Tongue (tissue), 2 donors: Measurements from ENCODE around the gene FITM1. TPM values are rescaled to one million over a fixed set of nuclear protein-coding genes. Genes with fewer than 3 reads are reported as not detected.

Experiments
- DNase-seq: peaks from one replicate; pipeline ENCODE4 v3.0.0-alpha.2; 2015
- total RNA-seq: library from RNA; depleted of rRNA; stranded (reverse); fragments of >200 nt; gene quantifications from one replicate; pipeline ENCODE4 v1.2.3, GENCODE V29; 2014

Gene FITM1
- total RNA-seq, 1 donor from 2014 or later, result 132 TPM

GRCh38 chr14:24119691-24120090 is 10.8 kb upstream of the FITM1 start:
- no peak for DNase-seq

GRCh38 chr14:24121210-24121609 is 9.2 kb upstream of the FITM1 start:
- no peak for DNase-seq

- no peak for DNase-seq
Measured at GRCh38 chr14:24122416-24122815, 8.0 kb upstream of the FITM1 start.

DNA sequence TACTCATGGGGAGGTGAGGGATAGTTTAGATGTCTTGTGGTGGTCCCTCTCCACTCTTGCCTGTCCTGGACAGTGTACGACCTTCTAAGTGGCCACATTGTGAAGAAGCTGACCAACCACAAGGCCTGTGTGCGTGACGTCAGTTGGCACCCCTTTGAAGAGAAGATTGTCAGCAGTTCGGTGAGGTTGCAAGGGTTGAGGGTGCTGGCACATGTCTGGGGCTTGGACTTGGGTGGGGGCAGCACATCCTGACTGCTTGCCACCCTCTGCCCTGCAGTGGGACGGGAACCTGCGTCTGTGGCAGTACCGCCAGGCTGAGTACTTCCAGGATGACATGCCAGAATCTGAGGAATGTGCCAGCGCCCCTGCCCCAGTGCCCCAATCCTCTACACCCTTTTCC is 7.6 kb upstream of the FITM1 start:
- no peak for DNase-seq

DNA sequence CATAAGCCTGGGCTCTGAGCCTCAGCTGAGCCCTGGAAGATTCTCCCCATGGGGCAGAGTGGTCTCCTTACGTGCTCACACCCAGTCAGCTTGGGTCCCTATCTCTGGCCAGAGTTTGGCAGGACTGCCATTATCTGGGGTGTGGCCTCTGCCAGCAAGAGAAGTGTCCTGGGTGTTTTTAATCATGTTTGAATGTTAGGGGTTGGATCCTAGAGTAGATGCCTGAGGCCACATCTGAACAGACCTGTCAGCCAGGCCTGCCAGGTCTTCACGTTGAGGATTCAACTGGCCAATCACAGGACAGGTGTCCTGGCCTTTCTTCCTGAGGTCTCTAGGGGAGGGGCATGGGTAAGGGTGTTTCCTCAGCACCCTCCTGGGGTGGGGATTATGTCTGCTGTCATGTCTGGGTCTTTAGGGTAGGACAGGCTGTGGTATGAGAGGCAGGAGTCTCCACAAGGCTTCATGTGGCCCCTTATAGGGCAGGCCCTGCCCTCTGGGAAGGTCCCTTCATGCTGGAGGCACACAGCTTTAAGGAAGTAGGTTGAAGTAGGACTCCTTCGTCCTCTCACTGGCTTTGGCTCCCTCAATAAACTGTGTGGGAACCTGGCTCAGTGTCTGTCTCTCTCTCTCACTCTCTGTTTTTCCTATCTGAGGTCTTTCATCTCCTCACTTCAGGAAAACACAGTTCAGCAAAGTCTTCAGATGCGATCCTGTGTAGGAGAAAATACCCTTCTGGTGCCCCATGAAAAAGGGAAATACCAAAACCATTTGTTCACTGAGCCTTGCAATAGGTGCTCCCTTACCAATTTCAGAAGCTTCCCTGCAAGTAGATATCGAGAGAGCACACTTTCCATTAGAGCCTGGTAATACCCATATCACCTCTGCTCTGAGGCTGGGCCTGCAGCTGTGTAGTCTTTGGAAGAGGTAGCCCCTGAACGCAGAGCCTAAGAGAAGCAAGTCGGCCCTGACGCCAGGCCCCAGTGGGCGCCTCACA is 6.7 kb upstream of the FITM1 start:
- no peak for DNase-seq

GRCh38 chr14:24126939-24127338 is 3.5 kb upstream of the FITM1 start:
- no peak for DNase-seq

DNA sequence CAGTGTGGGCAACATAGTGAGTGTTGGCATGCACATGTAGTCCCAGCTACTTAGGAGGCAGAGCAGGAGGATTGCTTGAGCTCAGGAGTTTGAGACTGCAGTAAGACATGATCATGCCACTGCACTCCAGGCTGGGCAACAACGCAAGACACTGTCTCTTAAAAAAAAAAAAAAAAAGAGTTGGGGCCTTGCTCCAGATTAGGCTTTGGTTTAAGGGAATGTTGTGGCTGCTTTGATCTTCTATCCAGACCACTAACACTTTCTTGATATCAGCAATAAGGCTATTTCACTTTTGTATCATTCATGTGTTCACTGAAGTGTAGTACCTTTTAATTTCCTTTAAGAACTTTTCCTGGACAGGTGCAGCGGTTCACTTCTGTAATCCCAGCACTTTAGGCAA is 2.8 kb upstream of the FITM1 start:
- DNase-seq, result no peak

- no peak for DNase-seq
Measured at GRCh38 chr14:24129410-24129998, 955 bp upstream of the FITM1 start.

DNA sequence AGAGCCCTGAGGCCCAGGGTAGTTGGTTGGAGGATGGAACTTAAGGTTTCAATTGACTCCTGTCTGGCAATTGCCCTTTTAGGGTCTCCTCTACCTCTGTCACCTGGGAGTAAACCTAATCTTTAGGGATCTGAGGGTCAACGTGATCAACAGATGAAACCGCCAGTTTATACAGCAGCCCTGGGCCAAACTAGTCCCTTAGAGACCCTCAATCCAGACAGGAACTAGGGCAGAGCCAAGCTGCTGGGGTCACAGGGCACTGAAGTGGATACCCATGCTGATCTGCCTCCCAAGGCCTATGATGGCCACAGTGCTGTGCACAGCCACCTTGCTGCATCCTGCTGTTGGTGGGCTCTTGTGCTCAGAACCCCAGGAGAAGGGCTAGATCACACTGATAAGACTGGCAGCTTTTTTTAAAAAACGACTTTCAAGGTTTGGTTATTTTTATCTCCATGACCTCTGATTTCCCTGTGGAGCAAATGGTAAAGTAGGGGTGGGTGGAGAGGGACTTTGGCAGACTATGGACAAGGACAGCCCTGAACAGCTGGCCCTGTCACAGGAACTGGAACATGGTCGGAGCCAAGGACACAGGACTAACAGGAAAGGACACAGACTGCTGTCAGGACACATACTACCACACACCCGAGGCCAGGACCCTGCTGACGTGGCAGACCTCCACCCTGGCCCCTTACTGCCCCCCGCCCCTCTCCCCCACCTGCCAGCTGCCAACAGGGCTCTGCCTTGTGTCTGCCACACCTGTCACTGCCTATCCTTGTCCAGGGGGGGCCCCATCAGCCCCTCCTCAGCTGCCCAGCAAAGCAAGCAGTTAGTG is 474 bp downstream of the FITM1 start:
- DNase-seq, result peak; percentile 94

- DNase-seq, result peak; percentile 35
Measured at GRCh38 chr14:24131549-24131966, 1.1 kb downstream of the FITM1 start.

DNA sequence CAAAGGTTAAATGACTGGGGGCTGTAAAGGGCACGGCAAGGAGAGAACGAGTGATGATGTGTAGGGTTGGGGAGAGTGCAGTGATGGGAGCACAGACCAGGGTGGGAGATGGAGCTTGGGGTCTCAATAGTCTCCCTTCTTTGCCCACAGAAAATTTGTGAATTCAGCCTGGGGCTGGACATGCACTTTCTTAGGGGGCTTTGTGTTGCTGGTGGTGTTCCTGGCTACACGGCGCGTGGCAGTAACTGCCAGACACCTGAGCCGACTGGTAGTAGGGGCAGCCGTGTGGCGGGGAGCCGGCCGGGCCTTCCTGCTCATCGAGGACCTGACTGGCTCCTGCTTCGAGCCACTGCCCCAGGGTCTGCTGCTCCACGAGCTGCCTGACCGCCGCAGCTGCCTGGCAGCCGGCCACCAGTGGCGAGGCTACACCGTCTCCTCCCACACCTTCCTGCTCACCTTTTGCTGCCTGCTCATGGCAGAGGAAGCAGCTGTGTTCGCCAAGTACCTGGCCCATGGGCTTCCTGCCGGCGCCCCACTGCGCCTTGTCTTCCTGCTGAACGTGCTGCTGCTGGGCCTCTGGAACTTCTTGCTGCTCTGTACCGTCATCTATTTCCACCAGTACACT is 1.7 kb downstream of the FITM1 start:
- DNase-seq, result no peak

DNA sequence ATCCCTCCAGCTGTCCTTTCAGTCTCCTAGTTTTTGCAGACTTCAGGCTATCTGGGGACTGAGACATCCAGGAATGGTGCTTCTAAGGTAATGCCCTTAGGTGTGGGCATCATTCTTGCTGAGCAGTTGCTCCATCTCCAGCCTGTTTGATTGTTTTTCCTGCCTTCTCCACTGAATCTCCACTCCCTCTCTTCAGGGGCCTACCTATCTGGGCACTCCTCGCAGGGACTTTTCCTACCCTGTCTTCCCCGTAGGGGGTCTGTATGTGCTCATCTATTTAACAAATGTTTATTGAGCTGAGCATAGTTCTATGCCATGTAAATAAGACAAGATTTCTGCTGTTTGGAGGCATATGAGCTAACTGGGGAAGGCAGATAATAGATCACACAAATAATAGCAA is 2.5 kb downstream of the FITM1 start:
- no peak for DNase-seq

DNA sequence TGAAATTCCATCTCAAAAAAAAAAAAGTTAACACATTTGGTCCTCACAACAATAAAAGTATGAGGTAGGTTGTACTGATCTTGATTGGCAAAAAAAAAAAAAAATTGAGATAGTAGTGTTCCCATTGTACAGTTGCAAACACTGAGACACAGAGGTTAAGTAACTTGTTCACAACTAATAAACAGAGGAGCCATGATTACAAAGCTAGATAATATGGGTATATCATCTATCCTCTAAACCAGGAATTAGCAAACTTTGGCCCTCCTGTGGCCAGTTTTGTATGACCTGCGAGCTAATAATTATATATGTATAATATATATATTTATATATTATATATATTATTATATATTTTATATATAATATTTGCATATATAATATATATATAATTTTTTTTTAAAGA is 3.3 kb downstream of the FITM1 start:
- no peak for DNase-seq

DNA sequence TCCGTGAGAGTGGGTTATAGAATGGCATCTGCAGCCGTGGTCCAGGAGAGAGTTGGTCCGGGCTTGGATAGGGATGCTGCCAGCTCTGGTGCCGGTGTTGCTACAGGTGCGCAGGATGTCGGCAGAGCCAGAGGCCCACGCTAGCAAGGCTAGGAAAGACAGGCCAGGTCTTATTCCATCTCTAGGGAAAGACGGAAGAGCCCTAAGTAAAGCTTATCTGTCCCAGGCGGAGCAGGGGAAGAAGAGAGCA is 5.0 kb downstream of the FITM1 start:
- no peak for DNase-seq

DNA sequence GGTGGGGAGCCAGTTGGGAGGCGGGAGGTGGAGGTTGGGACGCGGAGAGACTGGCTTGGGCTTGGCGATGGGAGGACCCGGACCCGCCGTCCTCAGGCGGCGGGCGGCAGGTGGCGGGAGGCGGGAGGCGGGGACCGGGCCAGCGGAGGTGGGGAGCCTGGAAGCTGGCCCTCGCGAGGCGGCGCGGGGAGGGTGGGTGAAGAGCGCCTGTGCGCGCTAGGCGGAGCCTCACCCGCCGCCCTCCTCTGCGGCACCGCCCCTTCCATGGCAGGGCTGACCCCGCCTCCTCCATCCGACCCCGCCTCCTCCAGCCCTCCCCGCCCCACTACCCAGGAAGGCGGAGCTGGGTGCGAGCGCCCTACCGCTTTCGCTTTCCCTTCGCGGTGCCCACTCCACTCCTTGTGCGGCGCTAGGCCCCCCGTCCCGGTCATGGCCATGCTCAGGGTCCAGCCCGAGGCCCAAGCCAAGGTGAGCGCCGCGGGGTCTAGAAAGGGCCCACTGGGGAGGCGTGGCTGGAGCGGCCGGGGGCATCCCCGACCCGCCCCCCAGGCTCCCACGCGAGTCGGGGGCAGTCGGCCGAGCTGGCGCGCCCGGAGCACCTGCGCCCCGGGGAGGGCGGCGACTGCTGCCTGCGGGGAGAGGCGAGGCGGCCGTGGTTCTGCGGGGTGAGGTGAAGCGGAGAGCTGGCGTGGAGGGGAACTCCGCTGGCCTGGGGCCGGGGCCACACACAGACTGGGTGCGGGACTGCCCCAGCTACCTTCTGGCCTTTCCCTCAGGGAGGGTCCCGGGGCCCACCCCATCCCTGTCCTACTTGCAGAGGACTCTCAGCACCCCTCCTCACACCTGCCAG is 5.6 kb downstream of the FITM1 start, which contains the start of gene PSME1:
Gene PSME1 (plus strand): TSS at position 361 of the 850 bp plus-strand sequence. CDS start 69 bp downstream, at position 430.
- DNase-seq, result peak; percentile 96

GRCh38 chr14:24136684-24137528 is 6.4 kb downstream of the FITM1 start:
- DNase-seq, result no peak

GRCh38 chr14:24137529-24138395 is 7.3 kb downstream of the FITM1 start:
- DNase-seq, result no peak

DNA sequence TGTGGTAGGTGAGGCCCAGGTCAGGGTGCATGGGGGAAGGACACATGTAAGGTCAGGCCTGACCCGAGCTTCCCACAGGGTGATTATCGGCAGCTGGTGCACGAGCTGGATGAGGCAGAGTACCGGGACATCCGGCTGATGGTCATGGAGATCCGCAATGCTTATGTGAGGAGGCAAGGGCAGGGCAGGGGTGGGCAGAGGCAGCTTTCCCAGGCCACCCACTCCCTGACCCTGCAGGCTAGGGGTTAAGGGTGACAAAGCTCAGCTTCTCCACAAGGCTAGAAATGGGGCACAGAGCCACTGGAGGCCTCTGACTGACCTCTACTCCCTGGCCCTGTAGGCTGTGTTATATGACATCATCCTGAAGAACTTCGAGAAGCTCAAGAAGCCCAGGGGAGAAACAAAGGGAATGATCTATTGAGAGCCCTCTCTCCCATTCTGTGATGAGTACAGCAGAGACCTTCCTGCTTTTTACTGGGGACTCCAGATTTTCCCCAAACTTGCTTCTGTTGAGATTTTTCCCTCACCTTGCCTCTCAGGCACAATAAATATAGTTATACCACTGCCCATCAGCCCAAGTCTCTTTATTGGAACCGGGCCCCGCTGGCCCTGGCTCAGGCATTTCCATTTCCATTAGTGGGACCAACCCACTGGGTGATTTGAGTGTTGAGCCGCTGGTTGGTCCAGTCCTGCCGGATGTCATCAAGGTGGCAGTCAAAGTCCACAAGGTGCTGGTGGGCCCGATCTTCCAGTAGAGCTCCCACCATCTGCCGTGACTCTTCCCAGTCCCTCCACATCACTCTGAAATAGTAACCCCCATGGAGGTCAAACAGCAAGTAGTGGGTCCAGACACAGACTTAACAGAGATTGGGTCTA is 8.2 kb downstream of the FITM1 start:
- DNase-seq, result no peak
